NCI-H1092 (cell line): ENCODE results near the gene KRT82.

Experiments used
- DNase-seq: peaks from one replicate; lab custom pipeline; 2025; lab: John Stamatoyannopoulos, UW

Gene KRT82

DNA sequence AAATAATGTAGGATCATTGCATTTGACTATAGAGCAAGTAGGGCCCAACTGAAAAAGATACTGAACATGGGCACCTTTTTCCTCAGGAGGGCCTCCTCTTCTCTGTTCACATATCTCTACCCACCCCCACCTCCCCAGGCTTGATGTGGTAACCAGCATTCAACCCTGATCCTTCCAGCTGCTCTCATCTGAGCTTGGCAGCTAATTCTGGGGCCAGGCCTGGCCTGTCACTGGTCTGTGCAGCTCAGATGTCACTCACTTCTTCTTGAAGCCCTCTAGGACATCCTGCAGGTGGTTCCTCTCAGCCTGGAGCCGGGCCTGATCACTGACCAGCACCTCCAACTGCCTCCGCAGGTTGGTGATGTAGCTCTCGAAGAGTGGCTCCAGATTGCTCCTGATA lies 22.8 kb downstream of the KRT82 start:
- no peak for DNase-seq

- DNase-seq = no peak
Observed at GRCh38 chr12:52382854-52383253, 23.3 kb downstream of the KRT82 start.

- no peak for DNase-seq
Observed at GRCh38 chr12:52381206-52381605, 24.9 kb downstream of the KRT82 start.

- DNase-seq = no peak
Observed at GRCh38 chr12:52380271-52380694, 25.9 kb downstream of the KRT82 start.

- no peak for DNase-seq
Observed at GRCh38 chr12:52379536-52379935, 26.6 kb downstream of the KRT82 start.

- no peak for DNase-seq
Observed at GRCh38 chr12:52378091-52378490, 28.0 kb downstream of the KRT82 start.

DNA sequence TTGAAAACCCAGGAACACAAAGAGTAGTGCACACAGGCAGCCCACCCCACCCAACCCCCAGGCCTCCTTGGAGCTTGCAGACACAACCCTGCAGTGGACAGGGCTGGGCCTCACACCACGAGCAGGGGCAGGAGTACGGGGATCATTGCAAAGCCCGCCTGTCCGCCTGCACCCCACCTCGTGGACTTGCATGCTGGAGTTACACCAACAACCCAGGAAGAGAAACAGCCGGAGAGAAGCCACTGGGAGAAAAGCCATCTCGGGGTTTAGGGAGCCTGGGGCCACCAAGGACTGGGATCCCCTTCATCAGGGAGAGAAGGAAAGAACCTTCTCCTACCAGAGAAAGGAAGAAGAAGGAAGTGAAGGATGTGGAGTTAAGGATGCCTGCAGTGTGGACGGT lies 28.9 kb downstream of the KRT82 start:
- no peak for DNase-seq

- DNase-seq = peak; percentile 53
Observed at GRCh38 chr12:52372216-52373154, 33.6 kb downstream of the KRT82 start.

DNA sequence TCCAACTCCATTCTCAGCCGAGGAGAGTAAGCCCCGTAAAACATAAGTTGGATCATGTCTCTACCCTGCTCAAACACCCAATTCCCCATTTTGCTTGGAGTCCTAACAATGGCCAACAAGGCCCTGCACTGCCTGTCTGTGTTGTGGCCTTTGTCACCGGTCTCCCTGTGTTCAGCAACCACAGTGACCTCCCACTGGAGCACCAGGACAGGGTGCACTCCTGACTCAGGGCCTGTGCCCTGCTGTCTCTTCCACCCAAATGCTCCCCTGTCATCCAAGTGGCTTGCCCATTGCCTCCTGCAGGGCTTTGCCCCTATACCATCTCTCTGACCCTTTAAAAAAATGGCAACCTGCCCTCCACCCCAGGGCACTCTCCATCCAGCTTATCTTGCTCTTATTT lies 34.4 kb downstream of the KRT82 start:
- DNase-seq = no peak

- DNase-seq = no peak
Observed at GRCh38 chr12:52370926-52371608, 35.1 kb downstream of the KRT82 start.

- no peak for DNase-seq
Observed at GRCh38 chr12:52369809-52370208, 36.3 kb downstream of the KRT82 start.

DNA sequence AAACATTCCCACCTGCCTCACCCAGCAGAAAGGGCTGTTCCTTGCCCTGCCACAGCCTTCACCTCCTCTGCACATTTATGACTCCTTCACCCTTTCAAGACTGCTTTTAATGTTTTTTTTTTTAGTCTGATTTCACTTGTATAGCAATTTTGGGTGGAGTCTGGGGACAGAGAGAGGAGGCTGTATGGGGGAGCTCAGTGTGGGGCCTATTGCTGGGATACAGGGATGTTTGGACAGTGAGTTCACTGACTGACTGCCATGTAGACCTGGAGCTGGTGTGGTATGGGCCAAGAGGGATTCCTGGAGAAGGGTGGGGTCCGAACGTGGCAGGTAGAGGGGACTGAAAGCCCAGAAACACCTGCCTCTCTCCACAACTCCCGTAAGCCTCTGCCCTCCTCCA lies 36.9 kb downstream of the KRT82 start:
- no peak for DNase-seq

GRCh38 chr12:52368508-52368907 lies 37.6 kb downstream of the KRT82 start:
- no peak for DNase-seq

DNA sequence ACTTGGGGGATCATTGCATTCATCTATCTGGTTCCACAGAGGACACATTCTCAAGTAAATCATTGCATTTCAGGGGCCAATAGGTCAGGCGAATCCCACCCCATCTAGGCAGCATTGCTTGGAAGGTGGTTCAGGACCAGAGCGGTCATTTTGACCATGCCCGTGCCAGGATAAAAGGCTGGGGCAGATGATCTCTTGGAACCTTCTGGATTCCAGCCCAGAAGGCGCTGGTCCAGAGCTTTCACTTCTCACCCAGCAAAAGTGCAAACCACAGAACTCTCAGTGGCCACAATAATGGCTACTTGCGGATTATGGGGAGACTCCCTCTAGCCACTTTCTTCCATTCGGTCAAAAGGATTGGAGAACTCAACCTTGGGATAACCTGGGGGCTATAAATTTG lies 38.3 kb downstream of the KRT82 start:
- DNase-seq = no peak

GRCh38 chr12:52366738-52367485 lies 39.2 kb downstream of the KRT82 start, which contains the start of gene KRT85:
TSS of gene KRT85 (minus strand) at chr12:52367481. CDS start at chr12:52367405, 76 bp downstream.
- no peak for DNase-seq

- no peak for DNase-seq
Observed at GRCh38 chr12:52364901-52365489, 41.1 kb downstream of the KRT82 start.

GRCh38 chr12:52364061-52364460 lies 42.1 kb downstream of the KRT82 start:
- no peak for DNase-seq

GRCh38 chr12:52363111-52363679 lies 42.9 kb downstream of the KRT82 start:
- no peak for DNase-seq

DNA sequence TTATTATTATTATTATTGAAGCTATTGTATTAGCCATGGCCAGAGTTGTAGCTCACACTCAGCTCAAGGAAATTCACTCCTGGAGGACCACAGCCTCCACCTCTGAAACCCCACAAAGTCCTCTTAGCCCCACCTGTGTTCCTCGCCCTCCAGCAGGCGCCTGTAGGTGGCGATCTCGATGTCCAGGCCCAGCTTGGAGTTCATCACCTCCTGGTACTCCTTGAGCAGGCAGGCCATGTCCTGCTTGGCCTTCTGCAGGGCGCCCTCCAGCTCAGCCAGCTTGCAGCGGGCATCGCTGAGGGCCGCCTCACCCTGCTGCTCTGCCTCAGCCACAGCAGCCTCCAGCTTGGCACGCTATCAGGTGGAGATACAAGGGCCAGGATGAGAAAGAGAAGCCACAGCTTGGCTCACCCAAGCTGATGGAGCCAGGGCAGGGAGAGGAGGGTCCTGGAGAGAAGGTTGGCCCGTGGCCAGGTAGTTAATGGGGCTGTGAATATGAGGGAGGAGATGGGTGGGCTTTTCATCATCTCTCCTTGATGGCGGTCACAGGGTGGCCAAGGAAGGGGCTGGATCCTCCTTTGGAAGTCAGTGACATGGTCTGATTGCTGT lies 43.9 kb downstream of the KRT82 start:
- DNase-seq = no peak

- no peak for DNase-seq
Observed at GRCh38 chr12:52361553-52361952, 44.6 kb downstream of the KRT82 start.

DNA sequence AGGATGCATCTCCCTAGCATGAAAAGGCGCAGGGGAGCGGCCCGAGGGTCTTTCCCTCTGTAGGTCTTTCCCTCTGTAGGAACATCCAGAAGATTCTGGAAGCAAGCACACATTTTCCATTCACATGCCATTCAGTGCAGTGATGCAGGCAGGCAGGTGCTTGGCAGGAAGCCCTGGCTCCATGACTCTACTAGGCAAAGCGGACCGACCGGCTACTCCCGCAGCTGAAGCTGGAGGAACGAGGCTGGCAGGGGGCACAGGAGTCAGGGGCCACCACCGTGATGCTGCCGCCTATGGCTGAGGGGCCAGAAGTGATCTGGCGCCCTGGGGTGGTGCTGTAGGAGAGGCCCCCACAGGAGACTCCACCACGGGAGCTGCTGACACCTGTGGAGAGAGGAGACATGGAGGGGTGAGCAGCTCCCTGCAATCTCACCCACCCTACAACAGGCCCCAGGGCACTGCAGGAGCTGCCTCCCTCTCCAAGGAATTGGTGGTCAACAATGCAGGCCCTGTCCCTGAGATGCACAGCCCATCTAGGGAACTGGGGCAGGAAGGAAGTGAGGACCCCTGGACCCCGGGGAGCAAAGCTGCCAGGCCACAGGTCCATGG lies 45.4 kb downstream of the KRT82 start:
- no peak for DNase-seq
